ENCODE data around the gene ARID1B. TPM values are rescaled to one million over a fixed set of nuclear protein-coding genes. Genes with fewer than 3 reads are reported as not detected.

ARID1B gene
- total and polyA plus RNA-seq, 2 of the 13 experiments (the other 11 are each of a cell fraction or from before 2014, with no cell fraction given): 20.1 to 32.6 TPM

- TF ChIP-seq ATF5 (CRISPR knock-in tag; IDR thresholded peaks at IDR 0.05; ENCODE audit: low read depth) (no peak), JUND (CRISPR knock-in tag; IDR thresholded peaks at IDR 0.05) (no peak), BRD4 (CRISPR knock-in tag; IDR thresholded peaks at IDR 0.05) (no peak)
Measured at GRCh38 chr6:156814036-156814581, 36.9 kb downstream of the ARID1B start (continued).

- no peak overlapping the region for H3K9ac ChIP-seq (ENCODE audit: insufficient read depth, low read depth, low read length)
- H4K20me1 ChIP-seq (ENCODE audit: insufficient read depth, low read length): peaks cover 32% of the 10 kb centered on the region
- intact Hi-C loops (cut with micrococcal nuclease; ENCODE audit: unreplicated experiment): no loop called here
- peak; percentile 45 for ATAC-seq
- peaks cover 3% of the 10 kb centered on the region; the same call in 1 of the 2 replicates for H3K4me1 ChIP-seq (ENCODE audit: insufficient read depth, low read length)
- WGBS (ENCODE audit: low lambda C conversion rate): 91% methylated on average over 7 of the region's 7 CpGs
- no peak overlapping the region for H2AFZ ChIP-seq (ENCODE audit: low read length)
- no TSS peak for BruUV-seq (replicated peaks)
- H3K27me3 ChIP-seq (ENCODE audit: control insufficient read depth in 1 of 2, insufficient read depth in 2 of 2, low read length in 2 of 2): no peaks in the 10 kb centered on the region
- in situ Hi-C loops (cut with HindIII; ENCODE audit: extremely low pct_ligation_motif_present, low pct_unique_long_range_greater_than_20kb): no loop called here
- H3K79me2 ChIP-seq (ENCODE audit: insufficient read depth, low read length): peaks cover 96% of the 10 kb centered on the region
- no peaks in the 10 kb centered on the region; a peak in 2 of 5 replicates for H3K36me3 ChIP-seq (replicated peaks in 1 of 2; ENCODE audit: control insufficient read depth in 1 of 2, insufficient read depth in 2 of 2, low read length in 2 of 2)
- ChIA-PET POLR2A (no interaction called here), CTCF (ENCODE audit: low intra/inter-chr PET ratio, low total read pairs) (no interaction called here)
- DNase-seq (ENCODE audit: low spot score): no peak
- no peaks in the 10 kb centered on the region for H3K9me3 ChIP-seq (ENCODE audit: low read length)
- no peak for FAIRE-seq
- H3K27ac ChIP-seq (ENCODE audit: extremely low read length, insufficient read depth, low read length): no peak overlapping the region
- H3K4me2 ChIP-seq (ENCODE audit: low read depth, low read length): no peak overlapping the region
- no peak overlapping the region for H3K4me3 ChIP-seq (replicated peaks in 1 of 3; ENCODE audit: insufficient read depth in 1 of 3, low read depth in 2 of 3, low read length in 3 of 3)
- TF ChIP-seq MXD4 (CRISPR knock-in tag; IDR thresholded peaks at IDR 0.05) (no peak), SALL2 (CRISPR knock-in tag; IDR thresholded peaks at IDR 0.05) (no peak), TIGD3 (CRISPR knock-in tag; IDR thresholded peaks at IDR 0.05; ENCODE audit: borderline replicate concordance) (no peak), PAX8 (CRISPR knock-in tag; IDR thresholded peaks at IDR 0.05; ENCODE audit: borderline replicate concordance) (no peak), RERE (CRISPR knock-in tag; IDR thresholded peaks at IDR 0.05; ENCODE audit: low read depth) (no peak), RBM22 (optimal IDR thresholded peaks at IDR 0.05; ENCODE audit: low read length) (peak; percentile 65), SP1 (IDR thresholded peaks at IDR 0.05) (no peak), SP1 (CRISPR knock-in tag; IDR thresholded peaks at IDR 0.05) (no peak), KAT2B (IDR thresholded peaks at IDR 0.05; ENCODE audit: borderline replicate concordance, low read depth, low read length) (no peak), MATR3 (CRISPR knock-in tag; IDR thresholded peaks at IDR 0.05) (no peak), MIER2 (CRISPR knock-in tag; IDR thresholded peaks at IDR 0.05) (no peak), ZNF329 (CRISPR knock-in tag; IDR thresholded peaks at IDR 0.05; ENCODE audit: low read depth) (no peak), ZBTB38 (CRISPR knock-in tag; IDR thresholded peaks at IDR 0.05) (0 out of 2 replicates have a peak, but pooled peaks have one; percentile 20)
Measured at GRCh38 chr6:156816505-156816904, 39.3 kb downstream of the ARID1B start.
